Subcutaneous adipose tissue (tissue), 4 donors: ENCODE results near the gene PHF21B. TPM values are rescaled to one million over a fixed set of nuclear protein-coding genes. Genes with fewer than 3 reads are reported as not detected.

Source experiments
- CTCF ChIP-seq: fragments of 450-650 bp; IDR thresholded peaks from one replicate; pipeline ENCODE4 v1.5.1; 2016; ENCODE audit warnings: low read depth, mild to moderate bottlenecking, control low read depth, antibody characterized with exemption, moderate library complexity
- total RNA-seq, 4 donors: library from RNA; depleted of rRNA; stranded (reverse); fragments of >200 nt; gene quantifications; one replicate each; pipeline ENCODE4 v1.1.0, GENCODE V29; 2016

PHF21B gene
- total RNA-seq, 4 donors from 2014 or later: 0.16 TPM; not detected in 3

- TF ChIP-seq CTCF: no peak
These were observed 117.6 kb downstream of the PHF21B start for GRCh38 chr22:44892243-44892642.

DNA sequence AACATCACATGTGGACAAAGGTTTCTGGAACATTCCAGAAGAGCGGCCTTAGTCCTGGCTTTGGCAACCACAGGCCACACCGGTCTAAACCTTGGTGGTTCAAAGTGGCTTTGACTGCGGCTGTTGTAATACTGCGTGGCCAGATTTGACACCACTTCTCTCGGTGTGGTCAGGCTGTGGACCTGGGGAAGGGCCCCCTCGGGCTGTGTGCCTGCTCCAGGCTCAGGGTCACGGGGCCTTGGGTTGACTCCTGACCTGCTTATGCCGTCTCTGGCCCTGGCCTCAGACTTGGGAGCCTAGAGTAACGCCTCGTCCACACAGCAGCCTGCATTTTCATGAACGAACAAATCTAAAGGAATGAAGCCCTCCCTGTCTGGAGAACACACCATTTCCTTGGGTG is 118.0 kb downstream of the PHF21B start:
- TF ChIP-seq CTCF: no peak

DNA sequence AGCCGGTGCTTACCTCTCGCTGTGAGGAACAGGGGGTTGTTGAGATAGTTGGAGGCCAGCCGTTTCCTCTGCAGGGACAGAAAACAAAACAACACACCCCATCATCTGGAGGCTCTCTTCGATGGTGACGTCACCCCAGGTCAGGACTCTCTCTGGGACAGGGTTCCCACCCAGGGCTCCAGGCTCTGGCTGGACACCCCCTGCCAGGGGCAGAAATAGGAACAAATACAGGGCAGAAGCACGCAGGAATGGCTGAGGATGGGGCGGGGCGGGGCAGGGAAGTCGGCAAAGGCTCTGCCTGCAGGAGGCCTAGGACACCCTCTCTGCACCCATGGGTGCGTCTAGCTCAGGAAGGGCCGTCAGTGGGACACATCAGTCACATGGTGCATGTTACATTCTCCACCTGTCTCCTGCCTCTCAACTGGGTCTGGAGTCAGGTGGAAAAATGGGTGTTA is 118.5 kb downstream of the PHF21B start:
- TF ChIP-seq CTCF: no peak

DNA sequence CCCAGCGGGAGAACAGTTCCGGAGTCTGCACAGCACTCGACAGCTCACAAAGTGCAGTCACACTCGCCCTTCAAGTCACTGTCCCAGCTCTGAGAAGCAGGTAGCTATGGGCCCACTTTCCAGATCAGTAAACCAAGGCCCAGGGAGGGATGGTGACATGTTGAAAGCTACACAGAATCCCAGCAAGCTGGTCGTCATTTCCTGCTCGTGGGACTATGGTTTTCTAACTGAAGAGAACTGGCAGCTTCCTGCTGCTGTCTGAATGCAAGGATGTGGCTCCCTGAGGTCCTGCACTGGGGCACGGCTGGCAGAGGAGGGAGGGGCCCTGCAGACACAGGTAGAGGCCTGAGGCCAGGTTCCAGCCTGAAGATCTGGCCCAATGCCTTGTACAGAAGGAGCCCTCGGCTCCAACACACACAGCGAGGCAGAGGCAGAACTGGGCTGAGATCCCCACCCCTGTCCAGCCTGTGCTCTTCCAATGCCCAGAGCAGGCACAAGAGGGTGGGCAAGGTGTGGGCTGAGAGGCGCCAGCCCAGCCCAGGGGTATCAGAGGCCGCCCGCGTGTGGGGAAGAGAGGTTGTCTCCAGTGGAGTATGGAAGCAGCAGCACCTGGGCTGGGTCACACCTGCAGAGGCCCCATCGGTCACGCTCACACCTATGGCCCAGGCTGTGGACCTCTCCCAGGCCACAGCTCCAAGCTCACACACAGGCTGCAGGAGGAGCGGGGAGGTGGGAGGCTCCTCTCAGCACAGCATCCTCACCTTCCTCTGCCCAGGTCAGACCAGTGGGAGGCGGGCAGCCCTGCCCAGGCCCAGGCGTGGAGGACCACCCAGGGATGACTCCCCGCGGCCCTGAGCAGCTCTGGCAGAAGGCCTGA is 119.2 kb downstream of the PHF21B start:
- no peak for TF ChIP-seq CTCF

DNA sequence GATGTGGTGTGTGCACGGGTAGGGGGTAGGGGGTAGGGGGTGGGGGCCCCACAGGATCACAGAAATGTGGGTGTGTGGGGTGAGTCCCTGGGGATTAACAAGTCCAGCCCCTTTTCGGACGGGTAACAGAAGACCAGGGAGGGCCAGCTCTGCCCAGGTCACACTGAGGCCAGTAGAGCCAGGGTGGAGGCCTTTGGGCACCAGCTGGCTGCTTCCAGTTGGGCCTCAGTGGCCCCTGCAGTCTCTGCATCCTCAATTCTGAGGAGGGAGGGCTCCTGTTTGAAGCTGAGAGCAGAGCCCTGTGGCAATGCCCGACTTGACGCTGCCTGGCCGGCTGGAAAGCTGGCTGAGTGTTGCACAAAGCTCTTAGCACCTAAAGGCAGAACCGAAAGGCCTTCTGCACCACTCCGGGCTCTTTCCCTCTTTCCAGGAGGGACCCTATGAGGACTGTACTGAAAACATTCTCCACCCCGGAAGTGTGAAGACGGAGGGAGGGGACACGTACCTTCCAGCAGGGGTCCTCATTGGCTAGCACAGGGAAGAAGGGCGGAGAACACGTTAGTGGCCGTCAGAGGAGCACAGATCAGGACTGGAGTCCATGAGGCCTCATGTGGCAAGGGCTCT is 120.4 kb downstream of the PHF21B start:
- TF ChIP-seq CTCF: no peak

- no peak for TF ChIP-seq CTCF
These were observed 121.1 kb downstream of the PHF21B start for GRCh38 chr22:44888491-44889254.

DNA sequence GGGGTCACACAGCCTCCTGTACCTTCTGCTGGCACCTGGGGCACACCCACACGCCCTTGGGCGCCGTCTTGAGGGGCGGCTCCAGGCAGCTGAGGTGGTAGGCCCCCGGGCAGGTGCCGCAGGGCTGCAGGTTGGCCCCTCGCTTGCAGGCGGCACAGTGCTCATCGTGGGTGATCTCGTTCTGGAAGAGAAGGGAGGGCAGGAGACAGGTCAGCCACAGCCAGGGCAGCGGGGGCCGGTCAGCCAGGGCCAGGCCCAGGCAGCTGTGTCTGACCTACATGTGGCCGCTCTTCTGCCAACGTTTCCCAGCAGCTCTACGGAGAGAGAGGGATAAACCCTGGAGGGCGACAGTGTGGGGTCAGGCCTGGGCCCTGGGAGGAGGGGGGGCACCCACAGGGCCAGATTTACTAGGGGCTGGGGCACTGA is 121.9 kb downstream of the PHF21B start:
- TF ChIP-seq CTCF: no peak
